Endodermal cell (in vitro differentiated cells): Measurements from ENCODE around the gene TCF12. TPM values are rescaled to one million over a fixed set of nuclear protein-coding genes. Genes with fewer than 3 reads are reported as not detected.

ENCODE experiments used
- DNase-seq: peaks from one replicate; pipeline ENCODE4 v3.0.0-alpha.2; 2017
- H3K27ac ChIP-seq: 2 replicates; pipeline ENCODE4 v1.5.1; 2013; ENCODE audit warnings: mild to moderate bottlenecking, low read depth, low read length, moderate library complexity
- H3K27me3 ChIP-seq: 2 replicates; pipeline ENCODE4 v1.6.1; 2013; ENCODE audit warnings: mild to moderate bottlenecking, low read length, moderate library complexity; ENCODE audit not compliant: insufficient read depth, control insufficient read depth, poor library complexity, severe bottlenecking
- H3K36me3 ChIP-seq: 2 replicates; pipeline ENCODE4 v1.7.0; 2013; ENCODE audit warnings: mild to moderate bottlenecking, low read length, moderate library complexity; ENCODE audit not compliant: control insufficient read depth, insufficient read depth
- H3K4me1 ChIP-seq: one replicate; pipeline ENCODE4 v1.7.0; 2013; ENCODE audit warnings: low read length; ENCODE audit not compliant: control insufficient read depth, insufficient read depth
- H3K4me3 ChIP-seq: 2 replicates; pipeline ENCODE4 v1.5.1; 2013; ENCODE audit warnings: mild to moderate bottlenecking, low read length, moderate library complexity
- H3K9ac ChIP-seq: 2 replicates; pipeline ENCODE4 v1.6.1; 2013; ENCODE audit warnings: mild to moderate bottlenecking, low read length, moderate library complexity; ENCODE audit not compliant: poor library complexity, severe bottlenecking; ENCODE audit errors: extremely low read depth
- H3K9me3 ChIP-seq: 2 replicates; pipeline ENCODE4 v1.6.1; 2013; ENCODE audit warnings: mild to moderate bottlenecking, low read length, moderate library complexity; ENCODE audit not compliant: control insufficient read depth
- H3K27ac Mint-ChIP-seq: 2 replicates; pipeline ENCODE4 v1.8.0; 2020; ENCODE audit warnings: mixed read lengths
- H3K27me3 Mint-ChIP-seq: 2 replicates; pipeline ENCODE4 v1.8.0; 2021; ENCODE audit warnings: mild to moderate bottlenecking, mixed read lengths; ENCODE audit not compliant: insufficient read depth
- H3K36me3 Mint-ChIP-seq: 2 replicates; pipeline ENCODE4 v1.8.0; 2020; ENCODE audit warnings: low read depth, mixed read lengths
- H3K4me1 Mint-ChIP-seq: 2 replicates; pipeline ENCODE4 v1.8.0; 2020; ENCODE audit warnings: mixed read lengths
- H3K4me3 Mint-ChIP-seq: 2 replicates; pipeline ENCODE4 v1.8.0; 2020; ENCODE audit warnings: mild to moderate bottlenecking, moderate library complexity, mixed read lengths
- H3K9me3 Mint-ChIP-seq: 2 replicates; pipeline ENCODE4 v1.8.0; 2020; ENCODE audit warnings: mild to moderate bottlenecking, mixed read lengths
- WGBS, 2 experiments: methylation state at CpG; one replicate each; pipeline versions ENCODE4 v1.1.5 to v1.1.7; 2013; ENCODE audit warnings: missing lambda C conversion rate in 2 of 2, mixed read lengths in 1 of 2; ENCODE audit not compliant: insufficient coverage in 1 of 2, insufficient read length in 1 of 2; 5-methylcytosine and 5-hydroxymethylcytosine counted together
- total RNA-seq, 2 donors: library from RNA; stranded (reverse); fragmentation: NEBNext Ultra II Directional in 1 of 2; extraction: Animal tissue kit (Norgen Biotek cat#: 25700) in 1 of 2; gene quantifications; 2 replicates in 1 of 2; 3 replicates in 1 of 2; pipeline ENCODE4 v1.2.1, GENCODE V29; 2021
- TF ChIP-seq, protein P1 (sequence below): fragments of 200-600 bp; sonication (generic); conservative IDR thresholded peaks from 2 replicates; pipeline ENCODE4 v1.5.0; 2021; ENCODE audit warnings: antibody characterized with exemption, mild to moderate bottlenecking

TCF12 gene
- total RNA-seq, 2 donors from 2014 or later, result 103 to 121 TPM

DNA sequence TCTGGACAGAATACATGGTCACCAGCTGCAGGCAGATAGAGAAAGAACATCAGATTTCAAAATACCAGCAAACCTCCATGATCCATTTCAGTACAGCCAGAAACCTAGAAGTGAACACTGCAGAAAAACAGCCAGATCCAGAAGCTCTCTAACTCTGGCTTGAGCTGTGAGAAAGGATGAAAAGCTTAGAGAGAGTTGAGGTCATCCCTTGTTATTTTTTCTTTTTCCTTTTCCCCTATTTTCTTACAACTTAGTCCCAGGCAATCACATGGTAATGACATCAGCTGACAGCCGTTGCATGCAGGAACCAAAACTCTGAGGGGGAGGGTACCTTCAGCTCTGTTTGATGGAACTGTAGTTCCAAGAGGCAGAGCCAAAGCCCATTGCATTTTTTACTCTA lies 113.2 kb downstream of the TCF12 start:
- no peaks in the 10 kb centered on the region for H3K9me3 ChIP-seq
- H3K4me1 Mint-ChIP-seq, result peaks cover 34% of the 10 kb centered on the region
- no peaks in the 10 kb centered on the region for H3K27me3 Mint-ChIP-seq
- H3K4me3 ChIP-seq, result no peak overlapping the region
- H3K4me1 ChIP-seq, result peaks cover 3% of the 10 kb centered on the region
- peak; percentile 60 for DNase-seq
- peak overlapping the region; percentile 23 for H3K27ac Mint-ChIP-seq
- H3K4me3 Mint-ChIP-seq, result no peak overlapping the region
- H3K36me3 ChIP-seq, result no peaks in the 10 kb centered on the region
- H3K27me3 ChIP-seq, result no peaks in the 10 kb centered on the region
- H3K9ac ChIP-seq, result no peak overlapping the region
- 53% methylated on average over 1 of the region's 1 CpG; no CpG with 5 or more reads in 1 of the 2 experiments for WGBS, 2 experiments
- TF ChIP-seq, protein P1, sequence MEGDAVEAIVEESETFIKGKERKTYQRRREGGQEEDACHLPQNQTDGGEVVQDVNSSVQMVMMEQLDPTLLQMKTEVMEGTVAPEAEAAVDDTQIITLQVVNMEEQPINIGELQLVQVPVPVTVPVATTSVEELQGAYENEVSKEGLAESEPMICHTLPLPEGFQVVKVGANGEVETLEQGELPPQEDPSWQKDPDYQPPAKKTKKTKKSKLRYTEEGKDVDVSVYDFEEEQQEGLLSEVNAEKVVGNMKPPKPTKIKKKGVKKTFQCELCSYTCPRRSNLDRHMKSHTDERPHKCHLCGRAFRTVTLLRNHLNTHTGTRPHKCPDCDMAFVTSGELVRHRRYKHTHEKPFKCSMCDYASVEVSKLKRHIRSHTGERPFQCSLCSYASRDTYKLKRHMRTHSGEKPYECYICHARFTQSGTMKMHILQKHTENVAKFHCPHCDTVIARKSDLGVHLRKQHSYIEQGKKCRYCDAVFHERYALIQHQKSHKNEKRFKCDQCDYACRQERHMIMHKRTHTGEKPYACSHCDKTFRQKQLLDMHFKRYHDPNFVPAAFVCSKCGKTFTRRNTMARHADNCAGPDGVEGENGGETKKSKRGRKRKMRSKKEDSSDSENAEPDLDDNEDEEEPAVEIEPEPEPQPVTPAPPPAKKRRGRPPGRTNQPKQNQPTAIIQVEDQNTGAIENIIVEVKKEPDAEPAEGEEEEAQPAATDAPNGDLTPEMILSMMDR, result no peak
- peak overlapping the region; percentile 12 for H3K27ac ChIP-seq
- no peaks in the 10 kb centered on the region for H3K9me3 Mint-ChIP-seq
- H3K36me3 Mint-ChIP-seq, result peaks cover 5% of the 10 kb centered on the region

DNA sequence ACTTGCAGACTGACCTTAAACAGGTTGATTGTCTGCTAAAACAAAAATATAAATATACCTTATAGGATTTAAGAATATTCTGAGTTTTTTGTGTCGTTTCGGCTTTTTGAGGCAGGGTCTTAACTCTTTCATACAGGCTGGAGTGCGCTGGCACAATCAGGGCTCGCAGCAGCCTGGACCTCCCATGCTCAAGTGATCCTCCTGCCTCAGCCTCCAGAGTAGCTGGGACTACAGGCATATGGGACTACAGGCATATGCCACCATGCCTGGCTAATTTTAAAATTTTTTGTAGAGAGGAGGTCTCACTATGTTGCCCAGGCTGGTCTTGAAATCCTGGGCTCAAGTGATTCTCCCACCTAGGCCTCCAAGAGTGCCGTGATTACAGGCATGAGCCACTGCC lies 113.9 kb downstream of the TCF12 start:
- Mint-ChIP-seq H3K27me3 (no peaks in the 10 kb centered on the region), H3K27ac (no peak overlapping the region), H3K36me3 (peaks cover 5% of the 10 kb centered on the region), H3K9me3 (no peaks in the 10 kb centered on the region), H3K4me3 (no peak overlapping the region), H3K4me1 (peaks cover 41% of the 10 kb centered on the region)
- Histone ChIP-seq H3K9ac (no peak overlapping the region), H3K9me3 (no peaks in the 10 kb centered on the region), H3K27me3 (no peaks in the 10 kb centered on the region), H3K27ac (no peak overlapping the region), H3K36me3 (no peaks in the 10 kb centered on the region), H3K4me3 (no peak overlapping the region), H3K4me1 (peaks cover 3% of the 10 kb centered on the region)
- TF ChIP-seq, protein P1, result no peak
- 92 to 100% methylated on average over 4 to 5 of the region's 5 CpGs for WGBS, 2 experiments
- DNase-seq, result no peak

DNA sequence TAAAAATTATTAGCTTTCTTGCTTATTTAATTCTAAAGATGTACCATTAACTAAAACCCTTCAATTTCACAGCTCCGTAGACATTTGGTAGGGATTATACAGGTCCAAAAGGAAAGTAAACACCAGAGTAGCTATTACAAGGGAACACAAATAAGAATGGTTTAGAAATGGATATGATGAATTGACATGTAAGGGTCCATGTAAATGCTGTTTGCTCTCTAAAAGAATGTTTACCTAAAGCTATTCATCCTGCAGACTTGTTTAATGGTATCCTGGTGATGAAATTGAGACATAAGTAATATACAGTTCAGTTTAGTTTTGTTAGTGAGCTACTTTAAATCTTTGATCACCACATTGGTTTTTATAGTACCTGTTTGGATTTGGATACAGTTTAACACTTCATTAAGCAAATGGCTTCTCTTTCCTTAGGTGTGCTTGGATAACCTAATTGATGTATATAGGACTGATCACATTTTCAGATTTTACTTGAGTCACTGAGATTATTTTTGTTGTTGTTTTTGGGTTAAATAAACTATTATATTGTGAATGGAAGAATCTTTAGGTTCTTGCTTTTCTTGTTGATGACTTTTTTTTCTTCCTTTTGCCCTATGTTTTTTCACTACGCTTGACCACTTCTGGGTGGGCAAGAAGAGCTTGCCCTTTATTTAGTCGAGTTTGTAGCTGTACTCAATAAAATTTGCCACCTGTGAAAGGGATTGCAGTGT lies 115.4 kb downstream of the TCF12 start:
- Histone ChIP-seq H3K9me3 (no peaks in the 10 kb centered on the region), H3K4me1 (peaks cover 3% of the 10 kb centered on the region), H3K36me3 (no peaks in the 10 kb centered on the region), H3K27ac (no peak overlapping the region), H3K27me3 (no peaks in the 10 kb centered on the region), H3K9ac (no peak overlapping the region), H3K4me3 (no peak overlapping the region)
- Mint-ChIP-seq H3K4me3 (no peak overlapping the region), H3K27me3 (no peaks in the 10 kb centered on the region), H3K9me3 (no peaks in the 10 kb centered on the region), H3K4me1 (peaks cover 47% of the 10 kb centered on the region), H3K36me3 (no peaks in the 10 kb centered on the region), H3K27ac (no peak overlapping the region)
- WGBS, 2 experiments, result 84% methylated on average over 3 of the region's 3 CpGs; no CpG with 5 or more reads in 1 of the 2 experiments
- no peak for DNase-seq
- TF ChIP-seq, protein P1, result no peak
